Superior temporal gyrus (tissue), 1 donor: ENCODE measurements around the gene TLR3.
"Not testable (repeated sequence)": the region's sequence is repeated elsewhere in the genome, so short reads cannot be mapped to it uniquely, and the experiment has no call there.

Experiments
- DNase-seq: peaks from one replicate; pipeline ENCODE4 v3.0.0-alpha.2; 2016; ENCODE audit errors: extremely low spot score

Gene TLR3

DNA sequence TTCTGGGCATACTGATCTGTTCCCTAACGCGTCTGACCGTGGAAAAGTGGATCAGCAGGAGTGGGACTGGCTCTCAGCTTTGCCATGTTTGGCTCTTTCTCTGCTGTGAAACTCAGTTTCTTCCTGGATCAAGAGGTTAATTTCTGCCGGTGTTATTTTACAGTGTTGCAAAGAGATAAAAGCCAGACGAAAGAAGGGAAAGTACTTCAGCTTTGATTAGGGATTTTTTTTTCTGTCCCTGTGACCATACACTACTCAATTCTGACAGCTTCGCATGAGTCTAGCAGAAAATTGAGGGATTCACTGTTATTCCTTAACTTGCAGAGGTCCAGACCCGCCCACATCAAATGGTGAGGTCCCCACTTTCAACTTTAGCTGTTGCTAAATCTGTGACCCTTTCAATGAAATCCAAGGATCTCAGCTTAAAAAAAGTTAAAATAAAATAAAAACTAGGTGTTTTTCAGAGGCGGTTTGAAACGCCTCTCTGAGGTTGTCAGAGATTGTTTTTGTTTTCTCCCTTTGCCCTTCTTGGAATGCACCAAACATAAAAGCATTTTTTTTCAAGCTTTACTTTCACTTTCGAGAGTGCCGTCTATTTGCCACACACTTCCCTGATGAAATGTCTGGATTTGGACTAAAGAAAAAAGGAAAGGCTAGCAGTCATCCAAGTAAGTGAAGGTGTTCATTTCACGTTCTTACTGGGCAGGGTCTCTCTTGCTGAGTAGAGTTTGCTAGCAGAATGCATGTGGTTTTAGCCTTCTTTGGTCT lies at the start of gene TLR3:
Gene TLR3, plus strand, starts transcription at position 576 of the 768 bp plus-strand sequence. CDS start 7,464 bp downstream, outside the sequence.
- peak; percentile 44 for DNase-seq

DNA sequence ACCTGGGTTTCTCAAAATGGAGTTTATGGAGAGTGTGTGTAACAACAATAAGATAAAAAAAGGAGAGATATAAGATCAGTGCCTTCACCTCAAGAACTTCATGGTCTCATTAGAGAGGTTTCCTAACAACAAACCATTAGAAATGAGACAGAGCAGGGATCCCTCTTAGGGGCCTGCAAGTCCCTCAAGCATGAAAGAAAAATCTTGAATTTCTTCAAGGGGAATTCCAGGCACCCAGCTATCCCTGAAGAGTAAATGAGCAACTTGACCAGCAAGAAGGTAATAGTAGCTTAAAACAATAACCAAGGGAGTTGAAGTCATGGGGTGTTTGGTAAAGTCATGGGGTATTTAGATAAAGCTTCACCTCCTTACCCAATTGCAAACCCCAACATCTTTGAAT lies 49.7 kb upstream of the TLR3 start:
- DNase-seq, result no peak

- no peak for DNase-seq
Observed at GRCh38 chr4:186020106-186020792, 48.7 kb upstream of the TLR3 start.

- DNase-seq, result peak; percentile 50
Observed at GRCh38 chr4:186020793-186021407, 48.1 kb upstream of the TLR3 start.

GRCh38 chr4:186021461-186022167 lies 47.3 kb upstream of the TLR3 start:
- DNase-seq, result peak; percentile 75

GRCh38 chr4:186023975-186024374 lies 45.0 kb upstream of the TLR3 start:
- no peak for DNase-seq

GRCh38 chr4:186024637-186025407 lies 44.1 kb upstream of the TLR3 start:
- DNase-seq, result no peak

GRCh38 chr4:186025408-186025690 lies 43.6 kb upstream of the TLR3 start:
- no peak for DNase-seq

GRCh38 chr4:186027405-186027804 lies 41.6 kb upstream of the TLR3 start:
- no peak for DNase-seq

- no peak for DNase-seq
Observed at GRCh38 chr4:186029571-186030398, 39.2 kb upstream of the TLR3 start.

DNA sequence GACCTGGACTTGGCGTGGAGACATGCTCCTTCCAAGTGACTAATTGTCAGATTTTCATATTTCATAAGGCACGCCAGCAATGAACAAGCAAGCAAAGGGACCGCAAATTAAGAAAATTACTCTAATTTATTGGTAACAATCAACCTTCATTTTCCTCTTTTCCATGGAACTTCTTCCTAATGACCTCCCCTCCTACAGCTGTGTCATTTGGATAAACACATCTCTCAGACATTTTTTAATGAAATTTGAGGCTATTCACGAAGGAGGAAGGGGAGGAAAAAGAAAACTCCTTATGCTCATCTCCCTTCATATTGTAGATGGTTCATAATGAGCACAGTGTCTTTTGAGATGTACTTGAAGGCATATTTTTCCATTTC lies 38.6 kb upstream of the TLR3 start:
- no peak for DNase-seq

DNA sequence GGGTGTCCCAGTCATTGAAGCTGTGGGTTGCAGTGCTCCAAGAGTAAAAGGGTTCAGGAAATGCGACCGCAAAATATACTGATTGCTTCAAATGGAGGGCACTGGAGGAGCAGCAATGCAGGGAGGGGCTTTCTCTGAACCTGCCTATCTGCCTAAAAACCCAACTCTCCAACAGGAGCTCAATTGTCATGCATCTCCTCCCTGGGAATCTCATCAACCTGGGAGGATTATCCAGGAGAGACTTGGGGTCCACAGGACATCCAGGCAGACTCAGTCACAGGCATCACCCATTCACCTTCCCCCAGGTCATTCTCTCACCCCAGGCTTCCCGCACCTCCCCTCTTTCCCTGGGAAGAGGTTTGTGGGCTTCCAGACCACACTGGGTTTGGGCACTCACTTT lies 38.2 kb upstream of the TLR3 start:
- DNase-seq, result no peak

DNA sequence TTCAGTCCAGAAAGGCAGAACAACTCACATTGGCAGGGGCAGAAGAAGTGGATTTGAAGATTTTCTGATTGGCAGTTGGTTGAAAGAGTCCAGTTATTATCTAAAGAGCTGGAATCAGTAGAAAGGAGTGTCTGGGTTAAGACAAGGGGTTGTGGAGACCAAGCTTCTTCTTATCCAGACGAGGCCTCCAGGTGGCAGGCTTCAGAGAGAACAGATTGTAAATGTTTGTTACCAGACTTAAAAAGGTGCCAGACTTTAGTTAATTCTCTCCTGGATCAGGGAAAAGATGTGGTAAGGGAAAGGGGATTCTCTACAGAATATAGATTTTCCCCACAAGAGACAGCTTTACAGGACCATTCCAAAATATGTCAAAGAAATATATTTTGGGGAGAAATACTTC lies 36.7 kb upstream of the TLR3 start:
- DNase-seq, result no peak

DNA sequence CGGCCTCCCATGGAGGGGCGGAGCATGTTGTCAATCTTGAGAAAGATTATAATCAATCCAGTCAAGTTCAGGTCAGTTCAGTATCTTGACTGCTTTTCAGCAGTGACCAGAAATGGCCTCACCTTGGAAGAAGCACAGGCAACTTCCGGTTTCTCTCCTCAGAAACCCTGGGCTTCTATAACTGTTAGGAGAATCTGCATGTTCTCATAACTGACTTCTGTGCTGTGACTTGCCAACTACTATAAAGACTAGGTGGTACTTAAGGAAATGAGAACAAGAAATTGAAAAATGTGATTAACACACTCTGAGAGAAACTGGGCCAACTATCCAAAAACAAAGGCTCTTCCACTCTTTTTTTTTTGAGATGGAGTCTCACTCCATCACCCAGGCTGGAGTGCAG lies 35.9 kb upstream of the TLR3 start:
- no peak for DNase-seq

DNA sequence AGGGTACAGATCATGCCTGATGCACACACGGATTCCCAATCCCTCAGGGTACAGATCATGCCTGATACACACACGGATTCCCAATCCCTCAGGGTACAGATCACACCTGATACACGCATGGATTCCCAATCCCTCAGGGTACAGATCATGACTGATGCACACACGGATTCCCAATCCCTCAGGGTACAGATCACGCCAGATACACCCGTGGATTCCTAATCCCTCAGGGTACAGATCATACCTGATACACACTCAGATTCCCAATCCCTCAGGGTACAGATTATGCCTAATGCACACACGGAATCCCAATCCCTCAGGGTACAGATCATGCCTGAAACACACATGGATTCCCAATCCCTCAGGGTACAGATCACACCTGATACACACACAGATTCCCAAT lies 34.3 kb upstream of the TLR3 start:
- not testable (repeated sequence) for DNase-seq

DNA sequence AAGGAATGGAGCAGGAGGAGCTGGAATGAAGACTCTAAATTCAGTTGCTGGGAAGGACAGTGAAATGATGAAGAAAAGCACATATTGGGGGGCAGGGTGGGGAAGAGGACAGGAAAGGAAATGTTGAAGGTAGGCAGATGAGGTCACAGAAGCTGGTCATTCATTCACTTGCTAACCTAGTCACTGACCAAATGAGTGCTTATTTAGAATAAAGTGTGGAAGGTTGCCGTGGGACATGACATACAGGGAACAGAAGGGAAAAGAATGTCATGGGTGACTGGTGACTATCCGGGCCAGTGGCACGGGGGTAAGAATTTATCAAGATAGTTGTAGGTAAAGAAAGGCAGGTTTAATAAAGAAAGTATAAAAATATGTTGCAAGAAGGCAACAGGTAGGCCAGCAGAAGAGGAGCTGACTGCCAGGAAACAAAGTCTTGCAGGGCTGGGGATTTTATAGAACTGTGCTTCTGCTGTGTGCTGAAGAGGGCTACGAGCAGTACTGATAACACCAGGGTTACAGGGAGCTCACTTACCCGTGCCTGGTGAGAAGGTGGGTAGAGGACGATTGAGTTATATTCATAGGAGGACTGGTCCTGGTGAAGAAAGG lies 31.9 kb upstream of the TLR3 start:
- DNase-seq, result no peak

DNA sequence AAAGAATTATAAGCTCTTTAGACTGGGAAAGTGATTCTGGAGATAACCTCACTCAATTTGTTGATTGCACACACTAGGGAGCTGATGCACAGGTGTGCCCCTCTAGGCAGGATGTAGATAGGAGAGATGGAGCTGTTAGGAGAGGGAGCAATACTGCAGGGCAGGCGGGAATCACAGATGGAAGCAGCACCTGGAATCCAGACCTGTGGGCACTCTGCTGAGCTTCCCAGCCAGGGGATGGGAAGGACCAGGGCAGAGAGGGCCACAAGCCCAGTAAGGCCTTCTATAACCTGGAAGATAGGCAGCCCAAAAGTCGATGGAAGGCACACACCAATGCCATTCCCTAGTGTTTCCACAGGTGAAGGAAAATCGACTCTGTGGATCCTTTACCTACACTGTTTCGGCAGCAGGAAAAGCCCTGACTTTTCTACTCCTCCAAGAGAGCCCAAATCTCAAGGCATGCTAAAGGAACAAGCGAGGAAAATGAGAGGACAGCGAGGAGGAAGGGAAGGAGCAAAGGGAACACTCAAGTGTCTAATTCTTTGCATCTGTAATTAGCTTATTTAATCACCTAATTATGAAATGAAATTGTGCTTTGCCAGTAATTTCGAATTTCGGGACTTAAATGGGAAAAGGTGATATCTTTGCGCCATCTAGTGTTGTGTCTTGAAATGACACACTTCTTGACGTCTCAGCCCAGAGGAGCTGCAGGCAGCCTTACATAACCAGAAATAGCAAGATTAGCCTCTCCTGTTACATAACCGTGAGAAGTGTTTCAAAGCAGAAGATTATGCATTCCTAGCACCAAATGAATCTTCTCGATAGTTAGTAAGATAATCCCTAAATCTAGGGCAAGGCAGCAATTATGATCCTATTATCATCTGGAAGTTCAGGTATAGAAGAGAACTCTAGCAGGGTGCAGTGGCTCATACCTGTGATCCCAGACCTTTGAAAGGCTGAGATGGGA lies 31.0 kb upstream of the TLR3 start:
- DNase-seq, result peak; percentile 96

DNA sequence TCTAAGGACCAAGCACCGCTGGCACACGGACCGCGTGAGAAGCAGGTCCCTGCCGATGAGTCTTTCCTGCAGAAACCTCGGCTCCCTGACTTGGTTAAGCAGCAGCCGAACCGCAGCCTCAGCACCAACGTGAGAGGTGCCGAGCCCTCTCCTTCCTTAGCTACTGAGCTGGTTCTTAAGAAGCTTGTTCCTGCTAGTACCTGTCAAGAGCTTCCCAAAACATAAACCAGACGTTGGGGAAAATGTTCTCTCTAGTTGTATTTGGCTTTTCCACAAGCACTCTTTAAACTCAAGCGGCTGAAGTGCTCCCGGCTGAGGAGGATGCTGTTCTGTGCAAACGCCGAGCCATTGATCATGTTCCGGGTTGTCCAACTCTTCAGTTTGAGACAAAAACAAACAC lies 29.3 kb upstream of the TLR3 start:
- DNase-seq, result no peak

- no peak for DNase-seq
Observed at GRCh38 chr4:186040316-186040715, 28.6 kb upstream of the TLR3 start.
